Measurements from ENCODE around the gene PCDHGA1.

- TF ChIP-seq CTCF (IDR thresholded peaks at IDR 0.05; ENCODE audit: low read depth, low read length) (no peak), EZH2phosphoT487 (IDR thresholded peaks at IDR 0.05; ENCODE audit: low read depth) (no peak)
These were observed 97.6 kb downstream of the PCDHGA1 start for GRCh38 chr5:141427783-141428426.
